HG03159 (cell line): Measurements from ENCODE around the gene RAB18.
"Not testable (repeated sequence)": the region's sequence is repeated elsewhere in the genome, so short reads cannot be mapped to it uniquely, and the experiment has no call there.

Source experiments
- ATAC-seq: cut with Tn5 transposase; IDR thresholded peaks from one replicate; pipeline ENCODE4 v1.9.1; 2021; ENCODE audit warnings: mild to moderate bottlenecking, moderate library complexity; ENCODE audit not compliant: unreplicated experiment

The RAB18 gene

DNA sequence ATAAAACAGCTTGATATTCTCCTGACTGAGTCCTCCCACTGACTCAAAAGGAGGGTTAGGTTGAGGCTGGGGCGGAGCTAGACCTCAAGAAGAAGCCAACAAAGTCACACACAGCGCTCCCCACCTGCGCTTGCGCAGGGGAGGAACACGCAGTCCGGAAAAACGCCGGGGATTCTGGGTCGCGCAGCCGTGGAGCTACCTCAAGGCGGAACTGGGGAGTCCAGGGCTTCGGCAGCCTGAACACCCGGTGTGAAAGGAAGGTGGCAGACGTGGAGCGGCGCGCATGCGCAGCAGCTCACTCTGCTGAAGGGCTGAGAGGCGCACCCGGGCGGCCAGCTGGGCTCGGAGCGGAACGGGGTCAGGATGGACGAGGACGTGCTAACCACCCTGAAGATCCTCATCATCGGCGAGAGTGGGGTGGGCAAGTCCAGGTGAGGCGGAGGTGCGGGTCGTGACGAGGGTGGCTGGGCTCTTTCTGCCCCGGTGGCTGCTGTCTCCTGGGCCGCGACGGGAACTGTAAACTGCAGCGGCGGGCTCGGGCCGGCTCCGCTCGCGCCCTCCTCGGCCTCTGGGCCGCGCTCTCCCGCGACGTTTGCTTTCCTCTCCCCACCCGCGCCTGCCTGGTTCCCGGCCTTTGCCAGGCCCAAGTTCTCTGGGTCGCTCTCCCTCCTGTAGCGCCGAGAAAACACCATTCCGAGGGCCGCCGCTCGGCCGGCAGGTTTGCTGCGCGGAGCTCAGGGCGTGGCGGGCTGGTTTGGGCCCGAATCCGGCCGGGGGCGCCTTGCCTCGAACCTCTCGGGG, at the start of gene RAB18:
TSS of gene RAB18 (plus strand) at position 298 of the 801 bp plus-strand sequence. CDS start at position 364, 66 bp downstream.
- peak; percentile 93 for ATAC-seq

DNA sequence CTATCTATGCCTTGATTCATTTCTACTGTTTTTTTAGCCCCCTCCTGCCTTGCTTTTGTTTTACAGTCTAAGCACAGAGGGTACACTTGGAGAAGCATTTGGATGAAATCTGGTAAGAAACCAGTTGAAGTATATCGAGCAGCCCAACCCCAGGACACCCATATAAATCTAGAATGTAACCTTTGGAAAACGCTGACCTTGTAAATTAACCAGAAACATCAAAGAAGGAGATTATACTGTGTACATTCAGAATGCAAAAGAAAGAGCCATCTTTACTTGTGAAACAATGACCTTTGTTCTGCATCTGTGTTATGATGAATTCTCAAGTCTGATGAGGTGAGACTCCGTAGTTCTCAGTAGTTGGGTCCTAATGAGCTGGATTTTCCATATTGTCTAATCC, 49.3 kb upstream of the RAB18 start:
- no peak for ATAC-seq

DNA sequence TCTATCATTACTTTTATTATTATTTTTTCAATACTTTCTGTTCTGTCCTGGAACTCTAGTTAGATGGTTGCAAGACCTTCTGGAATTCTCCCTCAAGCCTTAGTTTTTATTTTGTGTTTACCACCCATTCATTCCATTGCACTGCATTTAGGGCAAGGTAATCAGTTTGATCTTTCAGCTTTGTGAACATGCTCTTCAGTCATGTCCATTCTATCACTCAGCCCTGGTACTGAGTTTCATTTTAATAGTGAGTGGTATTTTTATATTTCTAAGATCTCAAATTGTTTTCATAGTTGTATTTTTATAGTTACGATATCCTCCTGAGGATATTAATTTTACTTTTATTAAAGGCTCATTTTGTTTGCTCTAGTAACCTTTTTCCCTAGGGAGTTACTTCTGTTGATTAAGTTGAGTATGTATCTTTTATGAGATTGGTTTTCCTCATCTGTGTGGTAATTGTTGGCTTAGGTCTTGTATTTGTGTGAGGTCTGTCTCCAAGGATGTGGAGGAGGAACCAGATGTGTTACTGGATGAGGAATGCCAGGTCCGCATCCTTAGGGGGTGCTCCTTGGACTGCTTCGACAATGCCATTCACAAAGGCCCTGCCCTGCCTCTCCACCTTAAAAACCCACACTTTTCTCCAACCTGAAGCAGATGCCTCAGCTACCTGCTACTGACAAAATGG, 46.7 kb upstream of the RAB18 start:
- no peak for ATAC-seq

DNA sequence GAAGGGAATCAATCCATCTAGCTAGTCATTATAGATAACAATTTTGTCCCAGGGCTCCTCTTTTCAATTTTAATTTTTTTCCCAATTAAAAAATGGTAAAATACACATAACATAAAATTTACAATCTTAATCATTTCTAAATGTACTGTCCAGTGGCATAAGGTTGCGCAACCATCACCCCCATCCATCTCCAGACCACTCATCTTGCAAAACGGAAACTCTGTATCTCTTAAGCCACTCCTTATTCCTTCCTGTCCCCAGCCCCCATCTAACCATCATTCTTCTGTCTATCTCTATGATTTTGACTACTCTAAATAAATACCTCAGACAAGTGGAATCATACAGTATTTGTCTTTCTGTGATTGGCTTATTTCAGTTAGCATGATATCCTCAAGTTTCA, 46.1 kb upstream of the RAB18 start:
- no peak for ATAC-seq

DNA sequence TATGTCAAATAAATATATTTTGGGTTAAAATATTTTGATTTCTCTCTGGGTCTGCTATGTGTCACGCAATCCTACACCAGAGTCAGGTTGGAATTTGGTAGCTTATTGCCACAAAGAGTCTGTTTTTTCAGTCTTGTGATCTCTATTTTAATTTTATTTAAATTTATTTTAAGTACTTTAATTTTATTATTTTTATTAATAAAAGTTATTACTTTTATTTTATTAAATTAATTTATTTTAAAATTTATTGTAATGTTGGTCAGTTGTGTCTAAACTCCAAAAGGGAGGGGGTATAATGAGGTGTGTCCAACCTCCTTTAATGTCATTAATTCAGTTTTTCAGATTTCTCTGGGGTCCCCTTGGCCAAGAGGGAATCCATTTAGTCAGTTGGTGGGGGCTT, 42.8 kb upstream of the RAB18 start:
- ATAC-seq: no peak

DNA sequence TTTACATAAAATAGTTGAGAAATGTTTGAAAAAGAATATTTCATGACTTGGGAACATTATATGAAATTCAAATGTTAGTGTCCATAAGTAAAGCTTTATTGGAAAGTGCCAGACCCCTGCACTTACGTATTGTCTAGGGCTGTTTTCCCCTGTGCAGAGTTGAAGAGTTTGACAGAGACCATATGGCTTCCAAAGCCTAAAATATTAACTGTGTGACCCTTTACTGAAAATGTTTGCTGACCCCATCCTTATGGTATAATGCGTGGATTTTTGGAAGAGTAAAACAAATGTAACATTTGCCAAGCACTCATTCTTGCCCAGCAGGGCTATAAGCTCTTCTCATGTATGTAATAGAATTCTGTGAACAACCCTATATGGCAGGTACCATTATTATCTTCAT, 40.1 kb upstream of the RAB18 start:
- ATAC-seq: no peak

DNA sequence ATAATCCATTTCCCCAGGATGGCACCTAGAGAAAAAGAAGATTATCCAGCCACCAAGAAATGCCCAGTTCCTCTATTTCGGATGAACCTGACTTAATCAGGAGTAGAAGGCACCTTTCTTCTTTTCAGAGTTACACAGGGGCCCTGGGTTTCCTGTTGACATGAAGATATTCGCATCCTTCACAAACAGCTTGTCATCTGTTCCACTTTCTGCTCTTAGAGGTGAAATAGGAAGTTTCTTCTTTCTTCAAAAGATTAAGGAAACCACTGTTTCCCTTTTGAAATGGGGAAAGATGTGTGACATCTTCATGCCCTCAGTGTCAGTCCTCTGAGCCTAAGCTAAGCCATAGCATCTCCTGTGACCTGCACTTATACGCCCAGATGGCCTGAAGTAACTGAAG, 39.1 kb upstream of the RAB18 start:
- no peak for ATAC-seq

DNA sequence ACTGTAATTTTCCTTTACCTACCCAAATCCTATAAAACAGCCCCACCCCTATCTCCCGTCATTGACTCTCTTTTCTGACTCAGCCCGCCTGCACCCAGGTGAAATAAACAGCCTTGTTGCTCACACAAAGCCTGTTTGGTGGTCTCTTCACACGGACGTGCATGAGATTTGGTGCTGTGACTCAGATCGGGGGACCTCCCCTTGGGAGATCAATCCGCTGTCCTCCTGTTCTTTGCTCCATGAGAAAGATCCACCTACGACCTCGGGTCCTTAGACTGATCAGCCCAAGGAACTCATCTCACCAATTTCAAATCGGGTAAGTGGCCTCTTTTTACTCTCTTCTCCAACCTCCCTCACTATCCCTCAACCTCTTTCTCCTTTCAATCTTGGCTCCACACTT, 38.5 kb upstream of the RAB18 start:
- ATAC-seq: not testable (repeated sequence)

DNA sequence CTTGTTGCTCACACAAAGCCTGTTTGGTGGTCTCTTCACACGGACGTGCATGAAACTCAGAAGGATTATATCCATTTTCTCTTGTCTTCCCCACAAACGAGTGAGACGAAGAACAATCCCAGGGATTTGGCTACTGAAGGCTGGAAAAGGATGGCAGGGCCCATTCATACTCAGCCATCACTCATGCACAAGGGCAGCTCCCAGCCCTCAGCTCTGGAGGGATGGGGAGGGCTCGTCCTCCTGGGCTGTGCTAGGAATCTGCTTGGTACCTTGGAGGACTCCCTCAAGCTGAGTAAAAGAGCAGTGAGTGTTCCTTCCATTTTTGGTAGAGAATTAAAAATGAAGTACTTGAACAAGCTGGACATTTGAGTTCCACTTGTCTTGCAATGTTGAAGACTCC, 33.2 kb upstream of the RAB18 start:
- ATAC-seq: no peak

DNA sequence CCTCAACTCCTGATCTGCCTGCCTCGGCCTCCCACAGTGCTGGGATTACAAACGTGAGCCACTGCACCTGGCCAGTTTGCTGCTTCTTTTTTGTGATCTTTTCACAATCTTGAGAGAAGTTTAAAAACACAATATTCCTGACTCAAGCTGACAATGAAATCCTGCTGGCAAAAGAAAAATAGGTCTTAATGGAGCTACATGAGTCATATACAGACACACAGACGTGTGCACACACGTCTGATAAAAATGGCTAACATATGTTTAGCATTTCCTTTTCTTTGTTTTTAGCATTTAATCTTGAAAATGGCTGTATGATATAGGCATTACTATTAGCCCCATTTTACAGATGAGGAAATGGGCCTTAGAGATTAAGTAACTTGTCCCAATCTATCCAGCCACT, 29.4 kb upstream of the RAB18 start:
- no peak for ATAC-seq

DNA sequence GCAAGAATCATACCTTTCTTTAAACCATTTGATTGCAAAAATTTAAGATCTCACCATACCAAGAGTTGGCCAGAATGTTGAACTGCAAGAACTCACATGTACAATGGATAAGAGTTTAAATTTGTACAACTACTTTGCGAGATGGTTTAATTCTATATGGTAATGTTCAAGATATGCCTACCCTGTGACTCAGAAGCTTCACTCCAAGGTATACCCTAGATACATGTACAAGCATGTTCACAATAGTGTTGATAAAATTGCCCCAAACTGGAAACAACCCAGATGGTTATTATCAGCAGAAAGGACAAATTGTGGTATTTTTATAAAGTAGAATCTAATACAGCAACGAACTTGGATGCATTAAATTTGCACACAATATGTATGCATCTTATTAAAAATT, 25.1 kb upstream of the RAB18 start:
- no peak for ATAC-seq

DNA sequence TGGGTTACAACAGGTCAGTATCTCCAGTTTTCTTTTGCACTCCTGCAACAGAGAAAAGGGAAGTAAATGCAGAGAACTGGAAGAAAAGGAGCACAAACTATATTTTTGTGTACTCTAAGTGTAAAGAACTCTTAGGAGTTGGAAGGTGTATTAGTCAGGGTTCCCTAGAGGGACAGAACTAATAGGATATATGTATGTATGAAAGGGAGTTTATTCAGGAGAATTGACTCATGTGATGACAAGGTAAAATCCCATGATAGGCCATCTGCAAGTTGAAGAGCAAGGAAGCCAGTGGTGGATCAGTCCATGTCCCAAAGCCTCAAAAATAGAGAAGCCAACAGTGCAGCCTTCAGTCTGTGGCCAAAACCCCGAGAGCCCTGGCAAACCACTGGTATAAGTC, 22.6 kb upstream of the RAB18 start:
- no peak for ATAC-seq

DNA sequence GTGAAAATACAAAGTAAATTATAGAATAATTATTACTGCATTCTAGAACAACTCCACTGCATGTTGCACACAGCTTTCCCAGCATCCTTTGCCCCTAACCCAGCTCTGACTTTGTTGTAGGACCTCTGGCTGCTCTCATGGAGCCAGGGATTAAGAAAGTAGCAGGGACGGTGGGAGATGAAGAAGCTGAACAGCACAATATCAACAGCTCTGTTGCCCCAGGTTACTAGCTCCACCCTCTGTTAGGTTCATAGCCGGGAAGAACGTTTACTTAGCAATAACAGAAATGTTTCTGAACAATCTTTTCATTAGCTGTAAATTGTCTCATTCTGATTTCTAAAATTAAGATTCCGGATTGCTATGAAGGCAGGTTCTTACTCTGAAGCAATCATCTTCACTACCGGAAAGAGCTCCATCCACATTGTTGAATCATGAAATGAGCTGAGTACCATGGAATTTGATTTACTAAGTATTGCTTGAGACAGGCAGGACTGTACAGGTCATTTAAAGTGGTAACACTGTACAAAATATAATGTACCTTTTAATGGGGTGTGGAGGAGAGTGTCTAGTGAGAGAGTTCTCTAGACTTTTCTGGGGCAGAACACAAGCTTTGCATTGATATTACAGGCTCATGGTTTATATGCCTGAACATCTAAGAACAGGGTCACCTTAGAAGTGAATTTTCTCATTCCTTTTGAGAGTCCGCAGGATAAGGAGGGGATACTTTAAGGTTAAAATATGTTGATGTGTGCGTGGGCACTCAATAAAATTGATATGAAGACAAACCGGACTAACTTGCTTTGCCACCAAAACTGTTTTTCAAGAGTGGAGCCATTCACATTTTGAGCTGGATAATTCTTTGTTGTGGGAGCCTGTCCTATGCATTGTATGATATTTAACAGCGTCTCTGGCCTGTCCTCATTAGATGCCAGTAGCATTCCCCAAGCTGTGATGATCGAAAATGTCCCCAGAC, 20.8 kb upstream of the RAB18 start:
- ATAC-seq: no peak

DNA sequence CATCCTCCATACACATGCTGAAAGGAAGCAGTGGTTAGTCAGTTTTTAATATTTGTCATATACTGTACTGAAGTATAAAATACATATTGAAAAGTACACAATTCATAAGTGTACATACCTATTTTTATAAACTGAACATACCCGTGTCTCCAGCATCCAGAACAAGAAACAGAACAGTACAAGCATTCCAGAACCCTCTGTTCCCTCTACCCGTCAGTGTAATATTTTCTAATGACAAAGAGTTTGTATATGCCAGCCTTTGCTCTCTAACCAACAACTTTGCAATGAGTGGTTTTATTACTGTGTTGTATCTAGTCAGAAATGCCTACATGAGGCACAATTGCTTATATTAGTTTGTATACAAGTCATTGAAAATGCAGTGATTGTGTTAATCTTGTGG, 18.7 kb upstream of the RAB18 start:
- ATAC-seq: no peak

DNA sequence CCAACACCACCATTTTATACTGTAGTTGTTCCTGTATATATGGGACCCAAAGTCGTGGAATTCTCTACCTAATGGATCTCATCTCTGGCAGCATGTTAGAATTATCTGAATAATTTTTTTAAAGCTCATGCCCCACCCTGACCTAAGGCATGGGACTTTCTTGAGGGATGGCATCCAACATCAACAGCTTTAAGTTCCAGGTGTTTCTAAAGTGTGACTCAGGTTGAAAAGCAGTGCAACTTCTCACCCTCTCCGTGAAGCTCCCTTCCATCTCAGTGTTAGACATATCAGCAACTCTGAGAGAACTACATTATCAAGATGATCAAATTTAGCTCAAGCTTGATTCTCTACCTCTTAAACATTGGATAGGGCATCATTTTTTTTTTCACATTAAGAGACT, 18.1 kb upstream of the RAB18 start:
- no peak for ATAC-seq

DNA sequence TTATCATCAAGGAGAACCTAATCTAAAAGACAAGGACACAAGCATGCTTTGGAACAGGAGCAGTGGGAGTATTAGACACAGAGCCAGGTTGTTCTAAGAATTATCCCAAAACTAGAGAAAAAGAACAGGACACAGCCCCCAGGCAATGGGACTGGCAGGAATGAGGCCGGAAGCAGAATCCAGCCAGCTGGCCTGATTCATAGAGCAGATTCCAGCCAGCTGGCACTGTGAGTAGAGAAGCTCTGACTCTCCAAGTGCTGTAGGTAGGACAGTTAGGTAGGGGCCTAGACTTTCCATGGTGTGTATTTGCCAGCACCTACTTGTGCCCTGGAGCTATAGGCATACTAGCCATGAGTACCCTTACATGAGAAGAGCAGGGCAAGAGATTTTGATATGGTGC, 13.3 kb upstream of the RAB18 start:
- ATAC-seq: no peak

DNA sequence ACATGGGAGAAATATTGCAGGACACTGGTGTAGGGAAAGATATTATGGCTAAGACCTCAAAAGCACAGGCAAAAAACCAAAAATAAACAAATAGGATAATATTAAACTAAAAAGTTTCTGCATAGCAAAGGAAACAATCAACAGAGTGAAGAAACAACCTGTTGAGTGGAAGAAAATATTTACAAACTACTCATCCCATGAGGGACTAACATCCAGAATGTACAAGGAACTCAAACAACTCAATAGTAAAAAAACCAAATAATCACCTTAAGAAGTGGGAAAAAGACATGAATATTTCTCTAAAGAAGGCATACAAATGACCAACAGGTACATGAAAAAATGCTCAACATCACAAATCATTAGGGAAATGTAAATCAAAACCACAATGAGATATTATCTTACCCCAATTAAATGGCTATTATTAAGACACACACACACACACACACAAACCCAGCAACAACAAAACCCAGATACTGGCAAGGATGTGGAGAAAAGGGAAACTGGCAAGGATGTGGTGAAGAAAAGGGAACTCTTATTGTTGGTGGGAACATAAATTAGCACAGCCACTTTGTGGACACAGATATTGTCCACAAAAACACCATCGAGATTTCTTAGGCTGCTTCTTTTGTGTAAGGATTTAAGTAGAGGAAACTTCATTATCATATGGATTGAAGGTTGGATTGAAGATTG, 9.8 kb upstream of the RAB18 start:
- ATAC-seq: no peak

DNA sequence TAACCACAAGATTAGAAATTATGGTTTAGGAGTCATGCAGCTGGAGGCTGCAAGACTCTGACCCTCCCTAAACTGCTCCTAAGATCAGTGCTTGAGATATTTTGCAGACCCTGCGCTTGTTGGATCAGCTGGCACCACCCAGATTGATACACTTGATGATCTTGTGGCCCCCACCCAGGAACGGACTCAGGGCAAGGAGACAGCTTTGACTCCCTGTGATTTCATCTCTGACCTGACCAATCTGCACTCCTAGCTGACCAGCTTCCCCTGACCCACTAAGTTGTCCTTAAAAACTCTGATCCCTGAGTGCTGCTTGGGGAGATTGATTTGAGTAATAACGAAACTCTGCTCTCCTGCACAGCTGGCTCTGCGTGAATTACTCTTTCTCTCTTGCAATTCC, 8.0 kb upstream of the RAB18 start:
- ATAC-seq: no peak

DNA sequence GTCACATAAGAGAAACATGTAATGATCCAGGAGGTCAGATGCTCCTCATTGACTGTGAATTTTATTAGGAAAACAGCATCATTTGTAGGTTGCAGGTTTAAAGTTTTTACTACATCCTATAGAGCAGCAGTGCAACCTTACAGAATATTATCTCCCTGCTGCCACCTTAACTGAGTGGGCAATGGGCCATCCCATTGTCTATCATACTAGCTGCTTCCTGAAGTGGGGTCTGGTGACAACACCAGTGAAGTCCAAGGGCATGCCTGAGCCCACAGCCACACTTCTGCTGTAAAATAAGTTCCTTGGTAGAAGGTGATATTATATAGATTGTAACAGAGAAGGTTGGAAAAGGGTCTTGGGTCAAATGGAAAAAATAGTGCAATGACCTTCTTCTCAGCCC, 4.0 kb upstream of the RAB18 start:
- no peak for ATAC-seq

DNA sequence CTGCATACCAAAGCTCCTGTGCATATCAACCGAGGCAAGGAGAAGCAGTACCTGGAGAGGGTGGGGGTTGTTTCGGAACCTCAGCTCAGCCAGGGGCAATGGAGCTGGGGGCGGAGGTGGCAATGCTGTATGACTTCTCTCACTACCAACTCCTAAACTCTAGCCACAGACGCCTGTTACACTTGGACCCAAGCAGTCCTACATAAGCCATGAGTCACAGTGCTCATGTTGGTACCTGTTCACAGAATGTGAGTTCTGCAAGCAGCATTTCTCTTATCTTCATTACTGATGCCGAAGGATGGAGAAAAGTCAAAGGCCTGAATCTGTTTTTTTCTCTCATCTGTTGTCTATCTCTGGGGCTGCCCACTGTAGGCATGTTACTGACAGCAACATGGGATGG, 3.2 kb upstream of the RAB18 start:
- no peak for ATAC-seq

DNA sequence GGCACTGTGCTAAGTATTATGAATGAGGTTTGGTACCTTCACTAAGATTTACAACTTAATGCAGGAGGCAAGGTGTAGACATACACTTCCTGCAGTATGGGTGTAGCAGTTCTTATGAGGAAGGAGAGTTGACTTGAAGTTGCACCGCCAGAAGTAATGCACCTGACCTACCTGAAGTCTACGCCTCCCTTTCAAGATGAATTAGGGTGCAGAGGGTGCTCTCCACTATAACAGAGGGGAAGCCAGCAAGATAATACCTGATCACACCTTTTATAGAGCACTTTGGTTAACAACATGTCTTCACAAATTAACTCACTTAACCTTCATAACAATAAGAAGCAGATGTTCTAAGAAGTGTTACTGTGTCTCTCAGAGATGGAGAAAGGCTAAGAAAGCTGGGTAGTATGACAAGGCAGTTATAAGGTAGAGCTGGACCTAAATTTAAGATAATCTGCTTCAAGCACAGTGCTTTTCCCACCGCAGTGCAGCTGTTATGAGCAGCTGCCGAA, 552 bp upstream of the RAB18 start:
- ATAC-seq: no peak
